H9 (cell line): ENCODE data around the gene SSTR3. TPM values are rescaled to one million over a fixed set of nuclear protein-coding genes. Genes with fewer than 3 reads are reported as not detected.
A peak's percentile ranks its signal among the peaks of the same experiment; 100 is the strongest.

Experiments
- DNase-seq: peaks from one replicate; pipeline ENCODE4 v3.0.0-alpha.2; 2017
- H2AFZ ChIP-seq: one replicate; pipeline ENCODE4 v1.6.1; 2013; ENCODE audit warnings: mild to moderate bottlenecking, low read length, control low read depth, moderate library complexity
- H2AK5ac ChIP-seq: 2 replicates; pipeline ENCODE4 v1.6.1; 2013; ENCODE audit warnings: low read length, control low read depth, mixed read lengths; ENCODE audit not compliant: insufficient read length
- H2BK120ac ChIP-seq: one replicate; pipeline ENCODE4 v1.6.1; 2013; ENCODE audit warnings: low read depth, mild to moderate bottlenecking, low read length, control low read depth, inconsistent platforms; ENCODE audit not compliant: poor library complexity, severe bottlenecking
- H2BK12ac ChIP-seq: 2 replicates; pipeline ENCODE4 v1.6.1; 2013; ENCODE audit warnings: low read length, control low read depth, mixed read lengths, low read depth; ENCODE audit not compliant: insufficient read length
- H2BK15ac ChIP-seq: 2 replicates; pipeline ENCODE4 v1.6.1; 2013; ENCODE audit warnings: low read depth, low read length, control low read depth
- H2BK20ac ChIP-seq: one replicate; pipeline ENCODE4 v1.6.1; 2013; ENCODE audit warnings: low read depth, mild to moderate bottlenecking, low read length, control low read depth, inconsistent platforms; ENCODE audit not compliant: poor library complexity, severe bottlenecking
- H2BK5ac ChIP-seq: 2 replicates; pipeline ENCODE4 v1.6.1; 2013; ENCODE audit warnings: low read length, control low read depth, mixed read lengths; ENCODE audit not compliant: insufficient read length
- H3K14ac ChIP-seq: 2 replicates; pipeline ENCODE4 v1.6.1; 2013; ENCODE audit warnings: low read length, control low read depth; ENCODE audit not compliant: insufficient read depth
- H3K18ac ChIP-seq: 2 replicates; pipeline ENCODE4 v1.6.1; 2013; ENCODE audit warnings: low read depth, mild to moderate bottlenecking, mixed read lengths, low read length, control low read depth; ENCODE audit not compliant: insufficient read length
- H3K23ac ChIP-seq: 2 replicates; pipeline ENCODE4 v1.6.1; 2013; ENCODE audit warnings: low read length, control low read depth, mixed read lengths, low read depth; ENCODE audit not compliant: insufficient read length
- H3K23me2 ChIP-seq: 2 replicates; pipeline ENCODE4 v1.6.1; 2013; ENCODE audit warnings: low read depth, mild to moderate bottlenecking, mixed read lengths, low read length, control low read depth; ENCODE audit not compliant: insufficient read length, poor library complexity, severe bottlenecking
- H3K27ac ChIP-seq: 2 replicates; pipeline ENCODE4 v1.5.1; 2013; ENCODE audit warnings: low read length, control low read depth, mixed read lengths, low read depth; ENCODE audit not compliant: insufficient read length
- H3K27me3 ChIP-seq: 2 replicates; pipeline ENCODE4 v1.6.1; 2013; ENCODE audit warnings: low read length, control low read depth, inconsistent platforms; ENCODE audit not compliant: insufficient read depth
- H3K4ac ChIP-seq: 2 replicates; pipeline ENCODE4 v1.6.1; 2013; ENCODE audit warnings: low read depth, mild to moderate bottlenecking, control low read depth, inconsistent platforms, low read length, moderate library complexity
- H3K4me1 ChIP-seq: 2 replicates; pipeline ENCODE4 v1.6.1; 2013; ENCODE audit warnings: low read length, control low read depth, inconsistent platforms; ENCODE audit not compliant: insufficient read depth
- H3K4me2 ChIP-seq: 2 replicates; pipeline ENCODE4 v1.6.1; 2013; ENCODE audit warnings: low read length, control low read depth, mixed read lengths; ENCODE audit not compliant: insufficient read length, insufficient read depth
- H3K56ac ChIP-seq: 2 replicates; pipeline ENCODE4 v1.6.1; 2013; ENCODE audit warnings: low read depth, mild to moderate bottlenecking, mixed read lengths, low read length, control low read depth; ENCODE audit not compliant: insufficient read length
- H3K79me1 ChIP-seq: 2 replicates; pipeline ENCODE4 v1.6.1; 2013; ENCODE audit warnings: low read depth, mild to moderate bottlenecking, moderate library complexity, low read length, control low read depth, inconsistent platforms; ENCODE audit not compliant: insufficient read depth, poor library complexity, severe bottlenecking
- H3K79me2 ChIP-seq: 2 replicates; pipeline ENCODE4 v1.6.1; 2013; ENCODE audit warnings: low read length, control low read depth, inconsistent platforms; ENCODE audit not compliant: insufficient read depth
- H3K9ac ChIP-seq: 2 replicates; pipeline ENCODE4 v1.6.1; 2013; ENCODE audit warnings: low read length, control low read depth, mixed read lengths; ENCODE audit not compliant: insufficient read length; ENCODE audit errors: extremely low read depth
- H3K9me3 ChIP-seq: one replicate; pipeline ENCODE4 v1.6.1; 2013; ENCODE audit warnings: low read depth, low read length, inconsistent platforms; ENCODE audit not compliant: control insufficient read depth
- H3T11ph ChIP-seq: one replicate; pipeline ENCODE4 v1.6.1; 2013; ENCODE audit warnings: mild to moderate bottlenecking, low read length, control low read depth, inconsistent platforms
- H4K20me1 ChIP-seq: one replicate; pipeline ENCODE4 v1.6.1; 2013; ENCODE audit not compliant: control insufficient read depth, insufficient read length, insufficient read depth
- H4K5ac ChIP-seq: 2 replicates; pipeline ENCODE4 v1.6.1; 2013; ENCODE audit warnings: low read depth, mild to moderate bottlenecking, mixed read lengths, low read length, control low read depth; ENCODE audit not compliant: insufficient read length
- H4K8ac ChIP-seq: replicated peaks from 2 replicates; pipeline ENCODE4 v1.6.1; 2013; ENCODE audit warnings: low read length, control low read depth, mixed read lengths, low read depth; ENCODE audit not compliant: insufficient read length
- H4K91ac ChIP-seq: 2 replicates; pipeline ENCODE4 v1.6.1; 2013; ENCODE audit warnings: low read depth, mild to moderate bottlenecking, moderate library complexity, mixed read lengths, low read length, control low read depth; ENCODE audit not compliant: insufficient read length
- H3K27ac Mint-ChIP-seq, 3 experiments: 2 replicates in 2 of 3; 3 replicates in 1 of 3; pipeline ENCODE4 v1.8.0; 2020 to 2021; ENCODE audit warnings: mixed read lengths in 3 of 3, mild to moderate bottlenecking in 1 of 3, moderate library complexity in 1 of 3
- H3K27me3 Mint-ChIP-seq: 2 replicates; pipeline ENCODE4 v1.8.0; 2021; ENCODE audit warnings: low read depth, mild to moderate bottlenecking, moderate library complexity, mixed read lengths
- H3K36me3 Mint-ChIP-seq, 3 experiments: 2 replicates in 2 of 3; 3 replicates in 1 of 3; pipeline ENCODE4 v1.8.0; 2020 to 2021; ENCODE audit warnings: low read depth in 3 of 3, mixed read lengths in 3 of 3; ENCODE audit not compliant: insufficient read depth in 1 of 3
- H3K4me1 Mint-ChIP-seq, 2 experiments: 2 replicates each; pipeline ENCODE4 v1.8.0; 2020; ENCODE audit warnings: mixed read lengths in 2 of 2
- H3K4me3 Mint-ChIP-seq, 2 experiments: 2 replicates in 1 of 2; 3 replicates in 1 of 2; pipeline ENCODE4 v1.8.0; 2020 to 2021; ENCODE audit warnings: mild to moderate bottlenecking in 2 of 2, mixed read lengths in 2 of 2, moderate library complexity in 1 of 2
- H3K9me3 Mint-ChIP-seq, 2 experiments: 2 replicates in 1 of 2; 3 replicates in 1 of 2; pipeline ENCODE4 v1.8.0; 2020; ENCODE audit warnings: mild to moderate bottlenecking in 2 of 2, mixed read lengths in 2 of 2, moderate library complexity in 1 of 2
- CTCF ChIP-seq: fragments of 200-600 bp; sonication (generic); conservative IDR thresholded peaks from 3 replicates; pipeline ENCODE4 v1.8.0; 2021; ENCODE audit warnings: antibody characterized with exemption, mild to moderate bottlenecking
- WGBS: extraction: QIAGEN DNeasy Blood & Tissue Kit; methylation state at CpG from one replicate; pipeline ENCODE4 v1.1.7; 2013; ENCODE audit warnings: missing lambda C conversion rate, low lambda C conversion rate, mixed read lengths; ENCODE audit not compliant: insufficient read length; ENCODE audit errors: extremely low coverage; 5-methylcytosine and 5-hydroxymethylcytosine counted together
- total RNA-seq: library from RNA; stranded (reverse); gene quantifications from 2 replicates; pipeline ENCODE4 v1.2.1, GENCODE V29; 2021

SSTR3 gene
- total RNA-seq, 1 experiment from 2014 or later, result 0.68 TPM

GRCh38 chr22:37210041-37210803 is 2.1 kb downstream of the SSTR3 start:
- Histone ChIP-seq H4K8ac (no peak overlapping the region), H3K14ac (no peak overlapping the region), H3K79me1 (no peaks in the 10 kb centered on the region), H3K79me2 (no peaks in the 10 kb centered on the region), H2BK120ac (no peak overlapping the region), H4K91ac (no peak overlapping the region), H2BK12ac (no peak overlapping the region), H2AK5ac (no peak overlapping the region), H2BK15ac (no peak overlapping the region), H3K4me1 (no peaks in the 10 kb centered on the region), H3K27me3 (no peaks in the 10 kb centered on the region), H3K18ac (no peak overlapping the region), H2AFZ (no peak overlapping the region), H3K9me3 (no peaks in the 10 kb centered on the region), H4K5ac (no peak overlapping the region), H3K56ac (no peak overlapping the region), H2BK5ac (no peak overlapping the region), H2BK20ac (no peak overlapping the region), H3K27ac (no peak overlapping the region), H3K23me2 (no peaks in the 10 kb centered on the region), H3K23ac (no peak overlapping the region), H4K20me1 (no peaks in the 10 kb centered on the region), H3K4ac (no peak overlapping the region), H3T11ph (no peak overlapping the region), H3K4me2 (no peak overlapping the region), H3K9ac (no peak overlapping the region)
- no CpG with 5 or more reads among the region's 15 CpGs for WGBS
- H3K4me3 Mint-ChIP-seq, result no peak overlapping the region
- H3K27ac Mint-ChIP-seq, result peak overlapping the region in 1 of 3 experiments; percentile 59; a peak in 2 of 7 replicates
- TF ChIP-seq CTCF, result no peak
- H3K4me1 Mint-ChIP-seq, result peaks cover 16 to 43% of the 10 kb centered on the region in 2 experiments
- no peaks in the 10 kb centered on the region for H3K9me3 Mint-ChIP-seq
- no peaks in the 10 kb centered on the region for H3K36me3 Mint-ChIP-seq
- peaks cover 36% of the 10 kb centered on the region for H3K27me3 Mint-ChIP-seq
- no peak for DNase-seq
